NCI-H1417 (cell line): ENCODE data around the gene FOSL2.

Experiments used
- DNase-seq, 3 experiments: peaks; one replicate each; lab custom pipeline; 2025; lab: John Stamatoyannopoulos, UW

Gene FOSL2

GRCh38 chr2:28451793-28452533 lies 59.3 kb downstream of the FOSL2 start:
- no peak for DNase-seq

GRCh38 chr2:28452534-28453081 lies 60.0 kb downstream of the FOSL2 start:
- DNase-seq, result peak; percentile 22 to 69 (median 39)

- no peak for DNase-seq
These were observed 60.7 kb downstream of the FOSL2 start for GRCh38 chr2:28453396-28453795.

- peak in 1 of 3 experiments; percentile 42 for DNase-seq
These were observed 61.6 kb downstream of the FOSL2 start for GRCh38 chr2:28454016-28454930.

GRCh38 chr2:28457237-28457636 lies 64.6 kb downstream of the FOSL2 start:
- DNase-seq, result no peak

- DNase-seq, result no peak
These were observed 68.4 kb downstream of the FOSL2 start for GRCh38 chr2:28461056-28461455.

GRCh38 chr2:28462122-28462521 lies 69.5 kb downstream of the FOSL2 start:
- DNase-seq, result no peak

GRCh38 chr2:28463211-28463816 lies 70.7 kb downstream of the FOSL2 start:
- no peak for DNase-seq

GRCh38 chr2:28463893-28464292 lies 71.2 kb downstream of the FOSL2 start:
- DNase-seq, result no peak

- DNase-seq, result no peak
These were observed 72.7 kb downstream of the FOSL2 start for GRCh38 chr2:28465148-28465885.
